ENCODE measurements around the gene PPP1R27.

Gene PPP1R27

GRCh38 chr17:81804559-81805399 is 30.1 kb downstream of the PPP1R27 start:
- no peak overlapping the region for H3K4me3 ChIP-seq (ENCODE audit: control insufficient read depth, low read depth, low read length)
- no peak for TF ChIP-seq CTCF (conservative IDR thresholded peaks at IDR 0.05; ENCODE audit: control insufficient read depth, insufficient read depth, low read depth, low read length)
- DNase-seq (ENCODE audit: low read depth), result no peak

- no peak within 1 kb of the TSS for H3K4me3 ChIP-seq (ENCODE audit: control insufficient read depth, low read depth, low read length)
- no peak for TF ChIP-seq CTCF (conservative IDR thresholded peaks at IDR 0.05; ENCODE audit: control insufficient read depth, insufficient read depth, low read depth, low read length)
- no peak for DNase-seq (ENCODE audit: low read depth)
Observed at GRCh38 chr17:81803728-81804558, 30.9 kb downstream of the PPP1R27 start, which contains the start of gene GCGR. GCGR (plus strand) TSS chr17:81804150; CDS start chr17:81809019, 4,869 bp downstream.

GRCh38 chr17:81802856-81803643 is 31.8 kb downstream of the PPP1R27 start:
- no peak overlapping the region for H3K4me3 ChIP-seq (ENCODE audit: control insufficient read depth, low read depth, low read length)
- DNase-seq (ENCODE audit: low read depth), result no peak
- TF ChIP-seq CTCF (conservative IDR thresholded peaks at IDR 0.05; ENCODE audit: control insufficient read depth, insufficient read depth, low read depth, low read length), result no peak

GRCh38 chr17:81802048-81802758 is 32.6 kb downstream of the PPP1R27 start:
- no peak for DNase-seq (ENCODE audit: low read depth)
- no peak overlapping the region for H3K4me3 ChIP-seq (ENCODE audit: control insufficient read depth, low read depth, low read length)
- no peak for TF ChIP-seq CTCF (conservative IDR thresholded peaks at IDR 0.05; ENCODE audit: control insufficient read depth, insufficient read depth, low read depth, low read length)

- no peak overlapping the region for H3K4me3 ChIP-seq (ENCODE audit: control insufficient read depth, low read depth, low read length)
- DNase-seq (ENCODE audit: low read depth), result no peak
- no peak for TF ChIP-seq CTCF (conservative IDR thresholded peaks at IDR 0.05; ENCODE audit: control insufficient read depth, insufficient read depth, low read depth, low read length)
Observed at GRCh38 chr17:81801327-81801726, 33.5 kb downstream of the PPP1R27 start.

GRCh38 chr17:81794509-81794908 is 40.3 kb downstream of the PPP1R27 start:
- DNase-seq (ENCODE audit: low read depth), result no peak
- TF ChIP-seq CTCF (conservative IDR thresholded peaks at IDR 0.05; ENCODE audit: control insufficient read depth, insufficient read depth, low read depth, low read length), result no peak
- H3K4me3 ChIP-seq (ENCODE audit: control insufficient read depth, low read depth, low read length), result no peak overlapping the region

Measured in fibroblast of mammary gland (primary cell).